ENCODE results near the gene RELCH. TPM values are rescaled to one million over a fixed set of nuclear protein-coding genes. Genes with fewer than 3 reads are reported as not detected.

Gene RELCH
- total and polyA plus RNA-seq, 2 of the 13 experiments (the other 11 are each of a cell fraction or from before 2014, with no cell fraction given), result 5.6 to 31.7 TPM

- no peak for TF ChIP-seq MAZ (IDR thresholded peaks at IDR 0.05; ENCODE audit: borderline replicate concordance, low read depth, low read length)
- peak; percentile 20; the same call in 1 of the 2 replicates for TF ChIP-seq MAZ (CRISPR knock-in tag; IDR thresholded peaks at IDR 0.05; ENCODE audit: low read depth)
- no peak for TF ChIP-seq ZBTB37 (CRISPR knock-in tag; IDR thresholded peaks at IDR 0.05)
- TF ChIP-seq CTCF (CRISPR knock-in tag; IDR thresholded peaks at IDR 0.05), result peak; percentile 53
- TF ChIP-seq SNAI1 (CRISPR knock-in tag; IDR thresholded peaks at IDR 0.05; ENCODE audit: borderline replicate concordance), result 0 out of 2 replicates have a peak, but pooled peaks have one; percentile 69
- TF ChIP-seq HIC2 (CRISPR knock-in tag; IDR thresholded peaks at IDR 0.05; ENCODE audit: low read depth), result 0 out of 2 replicates have a peak, but pooled peaks have one; percentile 20
- TF ChIP-seq ZSCAN22 (CRISPR knock-in tag; IDR thresholded peaks at IDR 0.05), result 0 out of 2 replicates have a peak, but pooled peaks have one; percentile 22
- no peak for TF ChIP-seq PAX8 (CRISPR knock-in tag; IDR thresholded peaks at IDR 0.05; ENCODE audit: borderline replicate concordance)
- peak; percentile 36 for TF ChIP-seq STAG1 (CRISPR knock-in tag; IDR thresholded peaks at IDR 0.05)
- peak; percentile 10 for TF ChIP-seq SAP130 (CRISPR knock-in tag; IDR thresholded peaks at IDR 0.05; ENCODE audit: low read depth)
- peak; percentile 53 for TF ChIP-seq ZNF687 (CRISPR knock-in tag; IDR thresholded peaks at IDR 0.05)
- TF ChIP-seq MYPOP (CRISPR knock-in tag; IDR thresholded peaks at IDR 0.05), result peak; percentile 74; the same call in 1 of the 2 replicates
- no peak for TF ChIP-seq ZNF598 (CRISPR knock-in tag; IDR thresholded peaks at IDR 0.05; ENCODE audit: borderline replicate concordance)
- TF ChIP-seq ASH2L (IDR thresholded peaks at IDR 0.05; ENCODE audit: insufficient read length, low read depth, low read length), result no peak
- TF ChIP-seq SMYD3 (CRISPR knock-in tag; IDR thresholded peaks at IDR 0.05), result no peak
Observed at GRCh38 chr18:62324917-62325805, 138.1 kb downstream of the RELCH start, which contains the start of gene TNFRSF11A (continued).
